Measurements from ENCODE around the gene GNMT. TPM values are rescaled to one million over a fixed set of nuclear protein-coding genes. Genes with fewer than 3 reads are reported as not detected.
"Not testable (repeated sequence)": the region's sequence is repeated elsewhere in the genome, so short reads cannot be mapped to it uniquely, and the experiment has no call there.

The GNMT gene
- total RNA-seq, 1 donor from 2014 or later: 0.97 TPM

DNA sequence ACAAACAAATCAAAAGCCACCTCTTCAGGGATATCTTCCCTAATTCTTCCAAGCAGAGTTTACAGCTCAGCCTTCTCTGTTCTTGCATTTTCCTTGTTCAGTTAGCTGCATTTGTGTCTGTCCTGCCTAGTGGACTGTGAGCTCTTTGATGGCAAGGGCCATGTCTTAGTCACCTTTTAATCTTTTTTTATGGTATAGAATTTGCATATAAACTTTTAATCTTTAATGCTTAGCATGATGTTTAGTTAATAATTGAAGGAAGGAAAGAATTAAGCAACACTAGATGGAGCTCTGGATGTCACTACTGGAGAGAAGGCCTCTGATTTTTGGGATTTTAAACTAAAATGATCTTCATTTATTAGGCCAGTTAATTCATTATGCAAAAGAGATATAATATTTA lies 36.0 kb downstream of the GNMT start:
- intact Hi-C loops (cut with DNase I): no loop called here
- ATAC-seq: no peak
- no peak for DNase-seq (ENCODE audit: missing footprints)

- DNase-seq (ENCODE audit: missing footprints); intact Hi-C loops (cut with DNase I); ATAC-seq: not testable (repeated sequence)
Measured at GRCh38 chr6:42998205-42998604, 37.7 kb downstream of the GNMT start.

GRCh38 chr6:43001843-43002242 lies 41.3 kb downstream of the GNMT start:
- DNase-seq (ENCODE audit: missing footprints): no peak
- ATAC-seq: no peak
- intact Hi-C loops (cut with DNase I): no loop called here

DNA sequence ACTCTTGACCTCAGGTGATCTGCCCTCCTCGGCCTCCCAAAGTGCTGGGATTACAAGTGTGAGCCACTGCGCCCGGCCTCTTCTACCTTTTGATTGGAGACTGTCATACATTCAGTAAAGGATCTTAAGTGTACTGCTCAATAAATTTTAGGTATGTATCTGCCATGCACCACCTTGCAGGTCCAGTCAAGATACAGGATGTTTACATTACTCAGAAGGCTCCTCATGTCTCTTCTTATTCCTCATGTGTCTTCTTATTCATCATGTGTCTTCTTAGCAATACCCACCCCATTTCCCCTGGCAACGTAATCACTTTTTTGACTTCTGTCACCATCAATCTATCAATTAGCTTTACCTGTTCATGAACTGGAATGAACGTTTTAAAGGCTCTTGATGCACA lies 45.3 kb downstream of the GNMT start:
- intact Hi-C loops (cut with DNase I): loop anchor here (5.0 kb wide), 1 partner anchor 121 kb away; no protein-coding TSS in a partner anchor
- no peak for DNase-seq (ENCODE audit: missing footprints)

GRCh38 chr6:43006251-43006650 lies 45.7 kb downstream of the GNMT start:
- intact Hi-C loops (cut with DNase I): loop anchor here (5.0 kb wide), 1 partner anchor 121 kb away; no protein-coding TSS in a partner anchor
- DNase-seq (ENCODE audit: missing footprints): no peak
- no peak for ATAC-seq

More for the DNA sequence above, 45.3 kb downstream of the GNMT start:
- ATAC-seq: no peak

DNA sequence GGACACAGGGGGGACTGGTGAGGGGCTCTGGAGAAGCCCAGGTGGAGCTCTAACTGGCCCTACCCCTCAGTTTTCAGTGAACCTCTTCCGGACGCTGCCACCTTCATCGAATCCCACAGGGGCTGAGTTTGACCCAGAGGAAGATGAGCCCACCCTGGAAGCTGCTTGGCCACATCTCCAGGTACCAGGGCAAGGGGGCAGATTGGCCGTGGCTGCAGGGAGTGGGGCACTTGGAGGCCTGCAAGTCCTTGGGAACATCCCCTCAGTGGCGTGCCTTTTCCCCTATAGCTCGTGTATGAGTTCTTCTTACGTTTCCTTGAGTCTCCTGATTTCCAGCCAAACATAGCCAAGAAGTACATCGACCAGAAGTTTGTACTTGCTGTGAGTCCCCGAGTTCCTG lies 46.6 kb downstream of the GNMT start:
- intact Hi-C loops (cut with DNase I): loop anchor here (5.0 kb wide), 1 partner anchor 120 kb away; no protein-coding TSS in a partner anchor
- ATAC-seq (no peak), DNase-seq (ENCODE audit: missing footprints) (no peak)

DNA sequence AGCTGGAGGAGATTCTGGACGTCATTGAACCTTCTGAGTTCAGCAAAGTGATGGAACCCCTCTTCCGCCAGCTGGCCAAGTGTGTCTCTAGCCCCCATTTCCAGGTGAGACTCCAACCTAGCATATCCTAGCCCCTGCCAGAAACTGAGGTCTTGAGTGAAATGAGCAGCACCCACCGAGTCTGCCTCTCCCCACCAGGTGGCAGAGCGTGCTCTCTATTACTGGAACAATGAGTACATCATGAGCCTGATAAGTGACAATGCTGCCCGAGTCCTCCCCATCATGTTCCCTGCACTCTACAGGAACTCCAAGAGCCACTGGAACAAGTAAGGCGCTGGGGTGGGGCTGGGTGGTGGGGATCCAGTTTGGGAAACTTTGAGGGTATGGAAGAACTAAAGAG lies 48.6 kb downstream of the GNMT start:
- no peak for ATAC-seq
- no peak for DNase-seq (ENCODE audit: missing footprints)
- intact Hi-C loops (cut with DNase I): loop anchor here (1.0 to 5.0 kb wide), 2 partner anchors 118 to 134 kb away; no protein-coding TSS in a partner anchor

DNA sequence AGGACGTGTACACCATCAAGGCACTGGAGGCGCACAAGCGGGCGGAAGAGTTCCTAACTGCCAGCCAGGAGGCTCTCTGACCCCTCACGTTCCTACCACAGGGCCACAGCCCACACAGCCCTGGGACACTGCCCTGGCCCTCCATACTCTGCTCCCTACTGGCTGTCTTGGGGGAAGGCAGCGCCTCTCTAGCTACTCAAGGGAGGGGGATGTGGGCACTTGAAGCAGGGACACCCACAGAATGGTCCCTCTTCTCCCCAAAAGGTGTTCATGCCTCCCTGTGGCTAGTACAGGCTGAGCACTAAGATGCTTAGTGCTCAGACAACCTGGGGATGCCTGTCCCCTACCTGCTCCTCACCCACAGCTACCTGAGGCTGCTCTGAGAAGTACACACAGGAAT lies 50.7 kb downstream of the GNMT start:
- ATAC-seq: no peak
- intact Hi-C loops (cut with DNase I): no loop called here
- no peak for DNase-seq (ENCODE audit: missing footprints)

- DNase-seq (ENCODE audit: missing footprints): no peak
- no peak for ATAC-seq
- intact Hi-C loops (cut with DNase I): no loop called here
Measured at GRCh38 chr6:43012364-43012763, 51.8 kb downstream of the GNMT start.

- ATAC-seq: no peak
- intact Hi-C loops (cut with DNase I): loop anchor here (1.0 kb wide), 1 partner anchor 29 kb away; the partner anchor contains the start of gene PPP2R5D
- no peak for DNase-seq (ENCODE audit: missing footprints)
Measured at GRCh38 chr6:43013097-43013842, 52.7 kb downstream of the GNMT start.

Other genes starting within 250 kb of the GNMT start
- gene PRPH2, start 238.2 kb upstream of the GNMT start, total RNA-seq: 0.49 TPM
- 12.0 TPM for gene TBCC, start 214.7 kb upstream of the GNMT start, total RNA-seq
- 11.6 TPM for gene BICRAL, start 178.7 kb upstream of the GNMT start, total RNA-seq
- 44.5 TPM for gene RPL7L1, start 81.1 kb upstream of the GNMT start, total RNA-seq
- not detected for gene PTCRA, start 44.7 kb upstream of the GNMT start, total RNA-seq
- gene CNPY3, start 31.3 kb upstream of the GNMT start, total RNA-seq: 22.9 TPM
- gene PEX6, start 18.4 kb downstream of the GNMT start, total RNA-seq: 25.5 TPM
- 34.2 TPM for gene PPP2R5D, start 23.8 kb downstream of the GNMT start, total RNA-seq
- 32.1 TPM for gene MEA1, start 53.2 kb downstream of the GNMT start, total RNA-seq
- gene KLHDC3, start 53.5 kb downstream of the GNMT start, total RNA-seq: 145 TPM
- gene RRP36, start 60.9 kb downstream of the GNMT start, total RNA-seq: 26.1 TPM
- gene CUL7, start 93.1 kb downstream of the GNMT start, total RNA-seq: 7.3 TPM
- 99.7 TPM for gene MRPL2, start 98.7 kb downstream of the GNMT start, total RNA-seq
- gene KLC4, start 98.9 kb downstream of the GNMT start, total RNA-seq: 30.0 TPM
- 1.7 TPM for gene PTK7, start 115.6 kb downstream of the GNMT start, total RNA-seq
- gene SRF, start 210.5 kb downstream of the GNMT start, total RNA-seq: 77.6 TPM
- 14.0 TPM for gene CUL9, start 221.4 kb downstream of the GNMT start, total RNA-seq